GM12875 (cell line): ENCODE data around the gene FSTL4.

Experiments used
- H3K4me3 ChIP-seq: one replicate; pipeline ENCODE4 v1.5.1; 2011; ENCODE audit warnings: low read depth, low read length, control low read depth
- TF ChIP-seq, protein P1 (sequence below): IDR thresholded peaks from 2 replicates; pipeline ENCODE4 v1.5.1; 2011; ENCODE audit warnings: low read depth, mild to moderate bottlenecking, control low read depth, inconsistent platforms, low read length, moderate library complexity, borderline replicate concordance; ENCODE audit not compliant: insufficient read depth

Gene FSTL4

DNA sequence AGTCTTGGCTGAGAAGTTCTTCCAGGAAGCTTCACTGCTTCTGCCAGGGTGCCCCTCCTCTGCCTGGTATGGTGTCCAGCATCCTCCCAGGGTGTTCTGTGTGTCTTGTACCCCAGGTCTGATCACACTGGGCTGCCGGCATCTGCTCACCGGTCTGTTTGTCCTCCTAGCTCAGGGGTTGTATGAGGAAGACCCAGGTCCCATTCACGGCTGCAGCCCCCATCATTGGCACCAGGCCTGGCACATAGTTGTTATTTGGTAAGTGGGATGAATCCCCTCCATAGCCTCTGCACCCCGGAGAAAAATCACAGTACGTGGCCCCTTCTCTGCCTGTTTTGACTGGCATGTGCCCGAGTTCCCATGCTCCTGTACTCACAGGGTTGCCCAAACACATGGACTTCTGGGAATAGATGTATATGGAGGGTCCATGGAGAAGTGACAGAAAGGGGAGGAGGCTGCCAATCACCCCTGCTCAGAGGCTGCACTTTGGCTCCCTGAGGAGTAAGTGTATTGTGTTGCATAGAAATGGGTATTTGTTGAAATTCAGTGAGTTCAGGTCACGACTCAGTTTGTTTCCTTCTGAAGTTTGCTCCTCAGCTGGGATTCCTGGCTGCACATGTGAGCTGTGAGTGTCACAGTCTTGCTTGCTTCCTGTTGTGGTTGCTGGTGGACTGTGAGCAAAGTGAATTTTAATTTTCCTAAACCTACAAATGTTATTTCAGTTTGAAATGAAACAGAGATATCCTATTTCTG is 464.4 kb downstream of the FSTL4 start:
- TF ChIP-seq, protein P1, sequence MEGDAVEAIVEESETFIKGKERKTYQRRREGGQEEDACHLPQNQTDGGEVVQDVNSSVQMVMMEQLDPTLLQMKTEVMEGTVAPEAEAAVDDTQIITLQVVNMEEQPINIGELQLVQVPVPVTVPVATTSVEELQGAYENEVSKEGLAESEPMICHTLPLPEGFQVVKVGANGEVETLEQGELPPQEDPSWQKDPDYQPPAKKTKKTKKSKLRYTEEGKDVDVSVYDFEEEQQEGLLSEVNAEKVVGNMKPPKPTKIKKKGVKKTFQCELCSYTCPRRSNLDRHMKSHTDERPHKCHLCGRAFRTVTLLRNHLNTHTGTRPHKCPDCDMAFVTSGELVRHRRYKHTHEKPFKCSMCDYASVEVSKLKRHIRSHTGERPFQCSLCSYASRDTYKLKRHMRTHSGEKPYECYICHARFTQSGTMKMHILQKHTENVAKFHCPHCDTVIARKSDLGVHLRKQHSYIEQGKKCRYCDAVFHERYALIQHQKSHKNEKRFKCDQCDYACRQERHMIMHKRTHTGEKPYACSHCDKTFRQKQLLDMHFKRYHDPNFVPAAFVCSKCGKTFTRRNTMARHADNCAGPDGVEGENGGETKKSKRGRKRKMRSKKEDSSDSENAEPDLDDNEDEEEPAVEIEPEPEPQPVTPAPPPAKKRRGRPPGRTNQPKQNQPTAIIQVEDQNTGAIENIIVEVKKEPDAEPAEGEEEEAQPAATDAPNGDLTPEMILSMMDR = no peak
- H3K4me3 ChIP-seq = no peak overlapping the region

DNA sequence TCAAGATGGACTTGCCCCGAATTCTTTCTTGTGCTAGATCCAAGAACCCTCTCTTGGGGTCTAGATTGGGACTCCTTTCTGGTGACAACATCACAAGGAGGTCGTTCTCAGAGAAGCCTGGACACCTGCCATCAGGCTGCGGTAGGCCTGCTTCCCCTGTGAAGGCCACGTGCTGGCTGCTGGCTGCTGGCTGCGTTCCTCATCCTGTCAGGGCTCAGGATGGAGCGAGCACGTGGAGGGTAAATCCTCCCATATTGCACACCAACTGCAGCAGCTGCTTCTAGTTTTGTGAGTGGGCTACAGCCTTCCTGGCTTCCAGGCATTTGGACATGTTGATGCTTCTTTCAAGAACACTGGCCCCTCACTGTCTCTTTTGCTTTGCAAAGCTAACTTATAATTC is 464.9 kb downstream of the FSTL4 start:
- TF ChIP-seq, protein P1 = no peak
- H3K4me3 ChIP-seq = no peak overlapping the region
